GM12878 (cell line): ENCODE data around the gene ZNF618. TPM values are rescaled to one million over a fixed set of nuclear protein-coding genes. Genes with fewer than 3 reads are reported as not detected.

Source experiments
- ATAC-seq: fragments of 200-7000 bp; cut with Tn5 transposase; 3 replicates; pipeline ENCODE4 v1.9.1; 2020; ENCODE audit warnings: mild to moderate bottlenecking, moderate library complexity
- BruUV-seq: library from RNA; stranded (reverse); fragments of 400-500 nt; replicated peaks from 2 replicates; lab custom pipeline; 2021; lab: Mats Ljungman, UMichigan
- CTCF ChIA-PET: fragments of 300-600 bp; sonication (Branson Sonifier 250); formaldehyde crosslinking; extraction: SDS; loops from one replicate; lab custom pipeline; 2021; ENCODE audit warnings: inconsistent platforms; lab: Yijun Ruan, JAX
- POLR2A ChIA-PET: fragments of 350-600 bp; formaldehyde crosslinking; extraction: SDS; loops from one replicate; lab custom pipeline; 2021; ENCODE audit warnings: inconsistent platforms; lab: Charles Lee
- RAD21 ChIA-PET: fragments of 300-600 bp; sonication (Branson Sonifier 250); formaldehyde crosslinking; loops from one replicate; lab custom pipeline; 2023; ENCODE audit warnings: antibody characterized with exemption; ENCODE audit not compliant: unreplicated experiment; lab: Charles Lee
- SMC1A ChIA-PET: fragments of 300-600 bp; sonication (Branson Sonifier 250); formaldehyde crosslinking; loops from one replicate; lab custom pipeline; 2023; ENCODE audit not compliant: unreplicated experiment, uncharacterized antibody; lab: Charles Lee
- DNase-seq: peaks from one replicate; pipeline ENCODE4 v3.0.0-alpha.2; 2011; ENCODE audit warnings: low read depth, low spot score
- FAIRE-seq: peaks from 3 replicates; lab custom pipeline; 2011; peaks lifted over from hg19 to GRCh38; lab: Jason Lieb, UNC
- H2AFZ ChIP-seq: 2 replicates; pipeline ENCODE4 v1.6.0; 2011; ENCODE audit warnings: low read depth, low read length, control low read depth; ENCODE audit not compliant: control insufficient read depth
- H3K27ac ChIP-seq: 2 replicates; pipeline ENCODE4 v1.5.1; 2011; ENCODE audit warnings: control low read depth; ENCODE audit not compliant: control insufficient read depth, insufficient read depth
- H3K27me3 ChIP-seq, 2 experiments: replicated peaks in 1 of 2; 2 replicates each; pipeline versions ENCODE4 v1.6.0 to v1.6.1; 2011; ENCODE audit warnings: low read length in 1 of 2; ENCODE audit not compliant: control insufficient read depth in 2 of 2, insufficient read depth in 2 of 2
- H3K36me3 ChIP-seq, 2 experiments: 2 replicates each; pipeline ENCODE4 v1.5.1; 2011; ENCODE audit warnings: low read length in 1 of 2; ENCODE audit not compliant: control insufficient read depth in 2 of 2, insufficient read depth in 2 of 2
- H3K4me1 ChIP-seq: 2 replicates; pipeline ENCODE4 v1.6.1; 2011; ENCODE audit warnings: mild to moderate bottlenecking, low read length, moderate library complexity, mixed read lengths; ENCODE audit not compliant: control insufficient read depth, insufficient read depth
- H3K4me2 ChIP-seq: 2 replicates; pipeline ENCODE4 v1.6.0; 2011; ENCODE audit warnings: control low read depth; ENCODE audit not compliant: control insufficient read depth, insufficient read depth
- H3K4me3 ChIP-seq: fragments of 200-600 bp; sonication (generic); 2 replicates; pipeline ENCODE4 v1.5.1; 2016
- H3K79me2 ChIP-seq: 2 replicates; pipeline ENCODE4 v1.6.0; 2011; ENCODE audit warnings: low read length; ENCODE audit not compliant: control insufficient read depth, insufficient read depth
- H3K9ac ChIP-seq: 2 replicates; pipeline ENCODE4 v1.8.0; 2011; ENCODE audit warnings: low read length, control low read depth, mixed read lengths; ENCODE audit not compliant: control insufficient read depth, insufficient read depth
- H3K9me3 ChIP-seq: replicated peaks from 3 replicates; pipeline ENCODE4 v1.5.1; 2011; ENCODE audit warnings: mild to moderate bottlenecking, low read length; ENCODE audit not compliant: control insufficient read depth, insufficient read depth
- H4K20me1 ChIP-seq: 2 replicates; pipeline ENCODE4 v1.6.0; 2011; ENCODE audit not compliant: control insufficient read depth, insufficient read depth
- CHD4 ChIP-seq: fragments of 200-600 bp; sonication (generic); IDR thresholded peaks from 2 replicates; pipeline ENCODE4 v1.6.1; 2016; ENCODE audit warnings: mild to moderate bottlenecking
- CREB1 ChIP-seq: IDR thresholded peaks from 2 replicates; pipeline ENCODE4 v1.6.1; 2012; ENCODE audit warnings: low read depth, mild to moderate bottlenecking, inconsistent platforms
- CREM ChIP-seq: IDR thresholded peaks from 2 replicates; pipeline ENCODE4 v1.6.1; 2014; ENCODE audit warnings: antibody characterized with exemption, low read depth
- EP300 ChIP-seq, 2 experiments: fragments of 150-350 bp in 1 of 2; IDR thresholded peaks; 2 replicates each; pipeline ENCODE4 v1.6.1; 2011 to 2012; ENCODE audit warnings: low read depth in 2 of 2, low read length in 2 of 2, borderline replicate concordance in 1 of 2, improper control_type of control experiment in 1 of 2, inconsistent platforms in 1 of 2; ENCODE audit not compliant: control insufficient read depth in 1 of 2
- GABPA ChIP-seq: IDR thresholded peaks from 2 replicates; pipeline ENCODE4 v1.6.1; 2014; ENCODE audit warnings: antibody characterized with exemption, low read depth, mild to moderate bottlenecking, inconsistent platforms
- NR2F1 ChIP-seq: fragments of 450-650 bp; conservative IDR thresholded peaks from 2 replicates; pipeline ENCODE4 v1.6.1; 2017; ENCODE audit warnings: mild to moderate bottlenecking
- PAX5 ChIP-seq: IDR thresholded peaks from 2 replicates; pipeline ENCODE4 v1.6.1; 2011; ENCODE audit warnings: low read depth, low read length, borderline replicate concordance
- WRNIP1 ChIP-seq: IDR thresholded peaks from 2 replicates; pipeline ENCODE4 v1.6.1; 2011; ENCODE audit warnings: low read depth, low read length, improper control_type of control experiment, borderline replicate concordance
- ZNF24 ChIP-seq: fragments of 450-650 bp; IDR thresholded peaks from 2 replicates; pipeline ENCODE4 v1.6.1; 2017; ENCODE audit warnings: antibody characterized with exemption, mild to moderate bottlenecking
- WGBS: methylation state at CpG from one replicate; pipeline ENCODE4 v1.1.6; 2016; ENCODE audit warnings: low lambda C conversion rate; ENCODE audit not compliant: insufficient replicate concordance, insufficient coverage; ENCODE audit errors: missing lambda C conversion rate; 5-methylcytosine and 5-hydroxymethylcytosine counted together
- in situ Hi-C: fragments of 300-500 bp; cut with MboI; formaldehyde crosslinking; loops from 9 replicates; pipeline ENCODE4 v1.14.3; 2018; ENCODE audit warnings: mixed read lengths
- intact Hi-C: fragments of 100-400 bp; cut with micrococcal nuclease; formaldehyde crosslinking; loops from one replicate; pipeline ENCODE4 v1.14.2; 2022; ENCODE audit not compliant: unreplicated experiment
- polyA plus RNA-seq, 11 experiments: library from polyadenylated mRNA; depleted of rRNA in 4 of 11; unstranded in 6 of 11; stranded (reverse) in 5 of 11; fragments of >200 nt; fragmentation: Nextera tagmentation in 4 of 11; fragmentation: Illumina TruSeq in 1 of 11; extraction: Ambion mirVana in 4 of 11; extraction: Trizol in 1 of 11; gene quantifications; 1 replicate in 1 of 11; 2 replicates in 10 of 11; pipeline versions ENCODE4 v1.2.1 to v1.2.3, GENCODE V29; 2011 to 2016; ENCODE audit warnings: inconsistent platforms in 2 of 11, missing spikeins in 2 of 11, low read depth in 1 of 11
- total RNA-seq, 4 experiments: library from RNA; depleted of rRNA in 3 of 4; stranded (reverse); fragments of >200 nt in 3 of 4; fragmentation: Illumina TruSeq in 1 of 4; extraction: Trizol in 1 of 4; gene quantifications; 2 replicates each; pipeline versions ENCODE4 v1.2.1 to v1.2.3, GENCODE V29; 2013 to 2021

ZNF618 gene
- total and polyA plus RNA-seq, 10 of the 15 experiments (the other 5 are each of a cell fraction or from before 2014, with no cell fraction given), result 0.01 to 0.24 (median 0.06) TPM; not detected in 2

DNA sequence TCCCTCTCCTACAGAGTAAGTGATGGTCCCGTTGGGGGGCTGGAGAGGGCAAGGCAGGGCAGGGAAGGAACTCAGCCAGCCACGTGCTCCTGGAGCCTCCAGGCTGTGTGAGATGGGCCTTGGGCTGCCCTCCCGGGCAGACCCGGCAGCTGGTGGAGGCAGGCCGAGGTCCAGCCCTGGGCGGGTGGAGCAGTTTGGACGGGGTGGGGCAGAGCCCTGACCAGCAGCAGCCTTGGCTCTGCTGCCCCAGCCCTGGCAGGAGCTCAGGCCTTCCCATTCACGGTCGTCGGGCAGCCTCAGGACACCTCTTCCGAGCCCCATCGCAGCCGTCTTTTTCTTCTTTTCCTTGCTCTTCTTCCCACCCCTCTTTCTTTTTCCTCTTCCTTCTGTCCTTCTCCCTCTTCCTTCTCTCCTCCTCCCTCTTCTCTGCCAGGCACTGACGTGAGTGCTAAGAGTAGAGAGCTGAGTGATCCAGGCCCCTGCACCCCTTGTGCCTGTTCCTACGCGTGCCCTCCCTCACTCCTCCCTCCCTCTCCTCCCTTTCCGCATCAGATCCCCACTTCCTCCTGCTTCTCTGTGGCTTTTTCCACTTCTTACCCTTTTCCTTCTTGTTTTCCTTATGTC, 159.2 kb downstream of the ZNF618 start:
- Histone ChIP-seq H3K27me3 (no peaks in the 10 kb centered on the region), H3K79me2 (no peaks in the 10 kb centered on the region), H3K9me3 (no peaks in the 10 kb centered on the region), H3K9ac (no peak overlapping the region), H2AFZ (no peak overlapping the region), H3K27ac (no peak overlapping the region), H3K4me1 (no peaks in the 10 kb centered on the region), H3K4me2 (no peak overlapping the region), H3K36me3 (no peaks in the 10 kb centered on the region; a peak in 1 of 4 replicates), H3K4me3 (no peak overlapping the region), H4K20me1 (no peaks in the 10 kb centered on the region; the same call in 1 of the 2 replicates)
- ChIA-PET SMC1A (no interaction called here), RAD21 (no interaction called here), CTCF (interaction anchor here (0.7 kb wide), 1 partner anchor 1585 kb away, joined by 3 read pairs; no protein-coding TSS in a partner anchor), POLR2A (no interaction called here)
- DNase-seq, result no peak
- intact Hi-C loops (no loop called here), in situ Hi-C loops (loop anchor here (25.0 kb wide), 1 partner anchor 573 kb away; the partner anchor contains the start of gene RGS3)
- no peak for FAIRE-seq
- BruUV-seq, result no TSS peak
- no peak for ATAC-seq
- TF ChIP-seq GABPA (no peak), PAX5 (no peak), NR2F1 (no peak), CREB1 (no peak), ZNF24 (no peak), WRNIP1 (no peak), EP300 (IDR thresholded peaks at IDR 0.05; ENCODE audit: borderline replicate concordance in 1 of 2, control insufficient read depth in 1 of 2, low read depth in 2 of 2, low read length in 2 of 2) (no peak), CHD4 (no peak), CREM (no peak)
- 47% methylated on average over 16 of the region's 17 CpGs for WGBS
